ENCODE data around the gene CSMD2.

DNA sequence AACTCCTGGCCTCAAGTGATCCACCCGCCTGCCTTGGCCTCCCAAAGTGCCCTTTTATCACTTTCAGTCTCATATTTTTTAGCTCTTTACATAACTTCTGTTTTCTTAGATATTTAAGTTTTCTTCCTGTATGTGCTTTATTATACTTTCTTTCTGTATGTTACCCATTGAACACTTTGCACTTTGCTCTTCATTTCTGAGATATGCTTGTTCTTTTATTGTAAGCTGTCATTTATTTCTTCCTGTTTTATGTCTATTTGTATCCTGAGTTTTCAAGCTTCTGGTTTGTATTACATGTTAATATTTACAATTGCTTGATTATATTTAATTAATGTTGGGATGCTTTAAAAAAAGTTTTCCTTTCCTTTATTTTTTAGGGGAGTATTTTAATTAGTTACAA is 656.9 kb downstream of the CSMD2 start:
- TF ChIP-seq, protein P1, sequence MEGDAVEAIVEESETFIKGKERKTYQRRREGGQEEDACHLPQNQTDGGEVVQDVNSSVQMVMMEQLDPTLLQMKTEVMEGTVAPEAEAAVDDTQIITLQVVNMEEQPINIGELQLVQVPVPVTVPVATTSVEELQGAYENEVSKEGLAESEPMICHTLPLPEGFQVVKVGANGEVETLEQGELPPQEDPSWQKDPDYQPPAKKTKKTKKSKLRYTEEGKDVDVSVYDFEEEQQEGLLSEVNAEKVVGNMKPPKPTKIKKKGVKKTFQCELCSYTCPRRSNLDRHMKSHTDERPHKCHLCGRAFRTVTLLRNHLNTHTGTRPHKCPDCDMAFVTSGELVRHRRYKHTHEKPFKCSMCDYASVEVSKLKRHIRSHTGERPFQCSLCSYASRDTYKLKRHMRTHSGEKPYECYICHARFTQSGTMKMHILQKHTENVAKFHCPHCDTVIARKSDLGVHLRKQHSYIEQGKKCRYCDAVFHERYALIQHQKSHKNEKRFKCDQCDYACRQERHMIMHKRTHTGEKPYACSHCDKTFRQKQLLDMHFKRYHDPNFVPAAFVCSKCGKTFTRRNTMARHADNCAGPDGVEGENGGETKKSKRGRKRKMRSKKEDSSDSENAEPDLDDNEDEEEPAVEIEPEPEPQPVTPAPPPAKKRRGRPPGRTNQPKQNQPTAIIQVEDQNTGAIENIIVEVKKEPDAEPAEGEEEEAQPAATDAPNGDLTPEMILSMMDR (IDR thresholded peaks at IDR 0.05 in 2 of 3, conservative IDR thresholded peaks at IDR 0.05 in 1 of 3; ENCODE audit: borderline replicate concordance in 1 of 3, insufficient read depth in 1 of 3, low read depth in 2 of 3, low read length in 2 of 3) = no peak
- no peak for TF ChIP-seq CBX3 (IDR thresholded peaks at IDR 0.05; ENCODE audit: low read depth)
